Epidermal melanocyte (primary cell): ENCODE measurements around the gene CX3CL1.
A peak's percentile ranks its signal among the peaks of the same experiment; 100 is the strongest.

ENCODE experiments used
- DNase-seq: peaks from one replicate; pipeline ENCODE4 v3.0.0; 2011; ENCODE audit warnings: low spot score; ENCODE audit not compliant: insufficient read length

Gene CX3CL1

GRCh38 chr16:57405097-57405496 is 32.8 kb downstream of the CX3CL1 start:
- no peak for DNase-seq

GRCh38 chr16:57406881-57407280 is 34.6 kb downstream of the CX3CL1 start:
- no peak for DNase-seq

- no peak for DNase-seq
These were observed 35.4 kb downstream of the CX3CL1 start for GRCh38 chr16:57407521-57408353.

GRCh38 chr16:57409065-57409464 is 36.8 kb downstream of the CX3CL1 start:
- DNase-seq, result no peak

GRCh38 chr16:57409870-57410587 is 37.7 kb downstream of the CX3CL1 start:
- no peak for DNase-seq

GRCh38 chr16:57411362-57411976 is 39.2 kb downstream of the CX3CL1 start:
- no peak for DNase-seq

- DNase-seq, result no peak
These were observed 40.3 kb downstream of the CX3CL1 start for GRCh38 chr16:57412584-57412983.

- no peak for DNase-seq
These were observed 41.0 kb downstream of the CX3CL1 start for GRCh38 chr16:57413301-57413730.

GRCh38 chr16:57413733-57414132 is 41.4 kb downstream of the CX3CL1 start:
- DNase-seq, result no peak

- no peak for DNase-seq
These were observed 43.8 kb downstream of the CX3CL1 start for GRCh38 chr16:57416084-57416483.

- no peak for DNase-seq
These were observed 47.2 kb downstream of the CX3CL1 start for GRCh38 chr16:57419506-57419905.

- DNase-seq, result peak; percentile 37
These were observed 50.0 kb downstream of the CX3CL1 start for GRCh38 chr16:57422026-57422944.

GRCh38 chr16:57423152-57423551 is 50.9 kb downstream of the CX3CL1 start:
- no peak for DNase-seq

- DNase-seq, result no peak
These were observed 52.3 kb downstream of the CX3CL1 start for GRCh38 chr16:57424583-57424982.

- DNase-seq, result no peak
These were observed 54.1 kb downstream of the CX3CL1 start for GRCh38 chr16:57426356-57426755.

- DNase-seq, result no peak
These were observed 55.0 kb downstream of the CX3CL1 start for GRCh38 chr16:57427307-57427706.

- DNase-seq, result no peak
These were observed 55.5 kb downstream of the CX3CL1 start for GRCh38 chr16:57427824-57428223.

GRCh38 chr16:57430955-57431354 is 58.7 kb downstream of the CX3CL1 start:
- no peak for DNase-seq

GRCh38 chr16:57432505-57432904 is 60.2 kb downstream of the CX3CL1 start:
- DNase-seq, result no peak

GRCh38 chr16:57432989-57433388 is 60.7 kb downstream of the CX3CL1 start:
- DNase-seq, result no peak

- DNase-seq, result no peak
These were observed 61.7 kb downstream of the CX3CL1 start for GRCh38 chr16:57434003-57434402.
